Measurements from ENCODE around the gene MPHOSPH6. TPM values are rescaled to one million over a fixed set of nuclear protein-coding genes. Genes with fewer than 3 reads are reported as not detected.

MPHOSPH6 gene
- total RNA-seq, 6 experiments from 2014 or later, result 5.0 to 22.1 (median 9.4) TPM

DNA sequence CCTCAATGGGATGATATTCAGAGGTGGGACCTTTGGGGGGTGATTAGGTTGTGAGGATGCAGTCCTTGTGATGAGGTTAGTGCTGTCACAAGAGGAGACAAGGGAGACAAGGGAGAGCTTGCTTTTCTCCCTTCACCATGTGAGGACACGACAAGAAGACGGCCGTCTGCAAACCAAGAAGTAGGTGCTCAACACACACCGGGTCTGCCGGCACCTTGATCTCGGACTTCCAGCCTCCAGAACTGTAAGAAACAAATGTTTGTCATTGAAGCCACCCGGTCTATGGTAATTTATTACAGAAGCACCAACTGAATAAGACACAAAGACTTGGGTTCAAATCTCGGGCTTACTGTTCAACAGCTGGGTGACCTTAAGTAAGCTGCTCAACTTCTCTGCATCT, 64.9 kb downstream of the MPHOSPH6 start:
- H3K27ac ChIP-seq, result no peak overlapping the region
- H3K36me3 ChIP-seq, result no peaks in the 10 kb centered on the region
- DNase-seq, result no peak
- no peak for ATAC-seq
- no peak overlapping the region for H3K4me3 ChIP-seq
- no peaks in the 10 kb centered on the region for H3K27me3 ChIP-seq
- H3K9me3 ChIP-seq, result no peaks in the 10 kb centered on the region
- intact Hi-C loops (cut with DNase I), result no loop called here
- H3K4me1 ChIP-seq, result no peaks in the 10 kb centered on the region
- WGBS (ENCODE audit: insufficient coverage, low coverage, low lambda C conversion rate, missing lambda C conversion rate), result 87% methylated on average over 3 of the region's 8 CpGs
- no peak for TF ChIP-seq POLR2A (IDR thresholded peaks at IDR 0.05)
- no peak for TF ChIP-seq CTCF (IDR thresholded peaks at IDR 0.05)

Small RNA genes lying within 50 kb of the gene (small RNA-seq; reads per million reads assigned to genes)
- 0 reads per million in 2 experiments for gene RN7SKP190

Other genes with a start within 250 kb of the MPHOSPH6 start
- gene SDR42E1, start 158.8 kb downstream of the MPHOSPH6 start, total RNA-seq, result 1 to 10 TPM; 3.4 to 5.9 (median 4.5) TPM
- 100 to 1,000 TPM in 1 of 6 experiments, 10 to 100 TPM in 5; 65.2 to 144 (median 84.7) TPM for gene HSD17B2, start 135.0 kb downstream of the MPHOSPH6 start, total RNA-seq